AG04450 (cell line): Measurements from ENCODE around the gene ABHD6. TPM values are rescaled to one million over a fixed set of nuclear protein-coding genes. Genes with fewer than 3 reads are reported as not detected.
"Not testable (repeated sequence)": the region's sequence is repeated elsewhere in the genome, so short reads cannot be mapped to it uniquely, and the experiment has no call there.

Experiments
- CTCF ChIA-PET: fragments of 300-600, 350-600 bp; formaldehyde crosslinking; extraction: SDS; loops from one replicate; lab custom pipeline; 2022; ENCODE audit warnings: antibody characterized with exemption, inconsistent platforms; lab: Charles Lee
- POLR2A ChIA-PET: fragments of 350-600 bp; formaldehyde crosslinking; extraction: SDS; loops from one replicate; lab custom pipeline; 2021; ENCODE audit warnings: antibody characterized with exemption, inconsistent platforms; lab: Yijun Ruan, JAX
- DNase-seq: peaks from one replicate; pipeline ENCODE4 v3.0.0-alpha.2; 2011; ENCODE audit warnings: low read depth, low spot score
- H3K27ac ChIP-seq: one replicate; pipeline ENCODE4 v1.5.1; 2012; ENCODE audit warnings: low read depth, low read length, control low read depth
- H3K27me3 ChIP-seq: one replicate; pipeline ENCODE4 v1.6.0; 2012; ENCODE audit warnings: low read length; ENCODE audit not compliant: control insufficient read depth, insufficient read depth
- H3K4me3 ChIP-seq: 2 replicates; pipeline ENCODE4 v1.5.1; 2011; ENCODE audit warnings: mild to moderate bottlenecking, low read depth, low read length, control low read depth
- H3K9me3 ChIP-seq: 2 replicates; pipeline ENCODE4 v1.5.1; 2012; ENCODE audit warnings: low read length; ENCODE audit not compliant: control insufficient read depth, insufficient read depth
- CTCF ChIP-seq: IDR thresholded peaks from 2 replicates; pipeline ENCODE4 v1.5.1; 2011; ENCODE audit warnings: low read depth, low read length, control low read depth, inconsistent platforms
- polyA plus RNA-seq: library from polyadenylated mRNA; depleted of rRNA; stranded (reverse); fragments of >200 nt; gene quantifications from 2 replicates; pipeline ENCODE4 v1.2.3, GENCODE V29; 2011

ABHD6 gene
- polyA plus RNA-seq, 1 experiment: 8.4 TPM

DNA sequence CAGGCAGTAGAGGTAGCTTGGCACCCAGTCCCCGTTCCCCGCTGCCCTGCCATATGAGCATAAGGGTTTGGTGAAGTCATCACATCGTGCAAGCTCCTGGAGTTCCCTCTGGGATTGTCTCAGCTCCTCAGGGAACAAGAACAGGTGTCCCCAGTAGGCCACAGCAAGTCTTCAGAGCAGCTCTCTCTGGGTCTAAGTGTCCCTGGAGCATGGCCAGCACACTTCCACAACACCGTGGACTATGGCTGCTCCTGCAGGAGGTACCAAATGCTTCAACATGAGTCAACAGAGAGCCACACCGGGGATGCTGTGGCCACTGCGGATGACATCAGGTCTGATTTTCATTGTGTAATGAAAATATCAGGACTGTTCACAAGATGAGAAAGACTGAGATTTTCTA lies 23.1 kb downstream of the ABHD6 start:
- Histone ChIP-seq H3K27me3 (no peaks in the 10 kb centered on the region), H3K4me3 (no peak overlapping the region), H3K27ac (no peak overlapping the region), H3K9me3 (no peaks in the 10 kb centered on the region)
- TF ChIP-seq CTCF: no peak
- ChIA-PET POLR2A (no interaction called here), CTCF (interaction anchor here (0.6 to 1.0 kb wide), 3 partner anchors 39 to 94 kb away, joined by 3 to 4 read pairs (median 3); no protein-coding TSS in a partner anchor)
- DNase-seq: no peak

- POLR2A ChIA-PET: no interaction called here
- Histone ChIP-seq H3K27me3 (no peaks in the 10 kb centered on the region), H3K9me3 (no peaks in the 10 kb centered on the region), H3K27ac (no peak overlapping the region), H3K4me3 (no peak overlapping the region)
- DNase-seq: no peak
- no peak for TF ChIP-seq CTCF
- CTCF ChIA-PET: no interaction called here
These were observed 24.5 kb downstream of the ABHD6 start for GRCh38 chr3:58261954-58262666.

- H3K9me3 ChIP-seq: no peaks in the 10 kb centered on the region
- no peak for TF ChIP-seq CTCF
- no peak overlapping the region for H3K4me3 ChIP-seq
- H3K27me3 ChIP-seq: no peaks in the 10 kb centered on the region
- DNase-seq: no peak
- POLR2A ChIA-PET: no interaction called here
- no peak overlapping the region for H3K27ac ChIP-seq
- CTCF ChIA-PET: no interaction called here
These were observed 29.0 kb downstream of the ABHD6 start for GRCh38 chr3:58266577-58266976.

GRCh38 chr3:58267543-58267942 lies 30.0 kb downstream of the ABHD6 start:
- H3K27me3 ChIP-seq, H3K4me3 ChIP-seq, POLR2A ChIA-PET, CTCF ChIA-PET, H3K9me3 ChIP-seq, H3K27ac ChIP-seq, DNase-seq: not testable (repeated sequence)

GRCh38 chr3:58269356-58269755 lies 31.8 kb downstream of the ABHD6 start:
- Histone ChIP-seq H3K9me3 (no peaks in the 10 kb centered on the region), H3K4me3 (no peak overlapping the region), H3K27ac (no peak overlapping the region), H3K27me3 (no peaks in the 10 kb centered on the region)
- ChIA-PET CTCF (interaction anchor here (2.3 to 4.7 kb wide), 2 partner anchors 37 to 81 kb away, joined by 10 to 24 read pairs; partner anchors contain the start of genes HTD2 and RPP14), POLR2A (no interaction called here)
- no peak for TF ChIP-seq CTCF
- no peak for DNase-seq
